HG03039 (cell line): ENCODE results near the gene KLRC4.
"Not testable (repeated sequence)": the region's sequence is repeated elsewhere in the genome, so short reads cannot be mapped to it uniquely, and the experiment has no call there.

Experiments used
- ATAC-seq: cut with Tn5 transposase; IDR thresholded peaks from one replicate; pipeline ENCODE4 v1.9.1; 2021; ENCODE audit warnings: mild to moderate bottlenecking, moderate library complexity; ENCODE audit not compliant: unreplicated experiment

KLRC4 gene

DNA sequence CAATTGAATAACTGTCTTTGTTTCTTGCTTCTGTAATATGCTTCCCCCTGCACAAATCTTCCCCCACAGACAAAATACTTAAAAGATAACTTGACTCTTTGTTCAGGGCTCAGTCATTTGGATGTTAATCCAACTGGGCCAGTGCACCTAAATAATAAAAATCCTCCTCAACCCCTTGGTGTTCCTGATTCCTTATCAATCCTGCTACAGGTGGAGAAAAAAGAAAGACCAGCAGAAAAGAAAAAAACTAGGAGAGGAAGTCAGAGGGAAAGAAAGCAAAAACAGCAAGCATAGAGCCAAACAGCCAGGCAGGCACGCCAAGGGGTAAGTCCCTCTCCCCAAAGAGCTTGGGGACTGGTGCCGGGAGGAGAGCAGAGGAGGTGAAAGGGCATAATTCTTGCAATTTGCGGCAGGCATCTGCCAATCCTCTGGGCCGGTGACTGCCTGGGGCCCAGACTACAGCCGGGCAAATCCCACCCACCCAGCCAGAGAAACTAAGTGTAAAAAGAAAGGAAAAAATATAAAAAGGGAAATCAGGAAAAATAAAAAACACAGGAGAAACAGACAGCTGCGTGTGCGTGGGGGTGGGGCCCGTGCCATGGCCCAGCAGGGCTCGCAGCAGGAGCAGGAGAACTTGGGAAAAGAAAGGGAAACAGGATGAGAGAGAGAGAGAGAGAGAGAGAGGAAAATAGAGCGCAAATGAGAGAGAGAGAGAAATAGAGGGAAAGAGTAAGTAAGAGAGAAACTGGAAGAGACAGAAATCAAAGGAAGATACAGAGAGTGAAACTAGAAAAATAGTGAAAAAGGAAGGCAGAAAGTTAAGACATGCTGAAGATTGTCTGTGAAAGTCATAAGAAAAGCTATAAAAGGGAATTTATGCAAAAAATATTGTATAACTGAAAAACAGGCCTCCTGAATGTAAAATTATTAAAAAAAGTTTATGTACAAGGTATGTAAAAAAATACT, 41.1 kb downstream of the KLRC4 start:
- no peak for ATAC-seq

DNA sequence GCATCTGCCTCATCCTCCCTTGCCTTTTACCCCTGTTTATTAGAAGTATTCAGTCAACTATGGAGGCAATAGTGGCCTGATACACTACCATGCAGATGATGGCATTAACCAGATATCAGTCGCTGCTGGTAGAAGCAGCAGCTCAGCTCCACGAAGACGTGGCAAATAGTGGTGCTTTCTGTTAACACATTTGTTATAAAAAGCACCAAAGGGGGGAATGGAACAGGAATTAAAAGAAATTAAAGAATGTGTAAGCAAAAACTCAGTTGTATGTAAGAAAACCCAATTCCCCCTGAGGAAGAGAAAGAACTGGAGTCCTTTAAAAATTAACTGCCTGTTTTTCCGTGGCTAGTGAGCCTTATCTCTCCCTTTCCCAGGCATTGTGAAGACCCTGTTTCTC, 41.8 kb downstream of the KLRC4 start:
- ATAC-seq = not testable (repeated sequence)

DNA sequence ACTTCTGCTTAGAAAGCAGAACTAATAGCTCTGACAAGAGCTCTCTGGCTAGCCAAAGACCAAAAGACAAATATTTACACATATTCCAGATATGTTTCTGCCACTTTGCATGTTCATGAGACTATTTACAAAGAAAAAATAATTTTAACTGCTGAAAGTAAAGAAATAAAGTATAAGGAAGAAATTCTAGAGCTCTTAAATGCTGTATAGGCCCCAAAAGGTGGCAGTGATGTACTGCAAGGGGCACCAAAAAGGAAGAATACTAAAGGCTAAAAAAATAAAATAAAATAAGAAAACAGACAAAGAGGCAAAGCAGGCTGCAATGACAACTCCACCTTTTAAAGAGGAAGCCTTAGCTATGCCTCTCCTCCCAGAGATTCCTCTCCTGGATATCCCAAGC, 42.7 kb downstream of the KLRC4 start:
- ATAC-seq = no peak

DNA sequence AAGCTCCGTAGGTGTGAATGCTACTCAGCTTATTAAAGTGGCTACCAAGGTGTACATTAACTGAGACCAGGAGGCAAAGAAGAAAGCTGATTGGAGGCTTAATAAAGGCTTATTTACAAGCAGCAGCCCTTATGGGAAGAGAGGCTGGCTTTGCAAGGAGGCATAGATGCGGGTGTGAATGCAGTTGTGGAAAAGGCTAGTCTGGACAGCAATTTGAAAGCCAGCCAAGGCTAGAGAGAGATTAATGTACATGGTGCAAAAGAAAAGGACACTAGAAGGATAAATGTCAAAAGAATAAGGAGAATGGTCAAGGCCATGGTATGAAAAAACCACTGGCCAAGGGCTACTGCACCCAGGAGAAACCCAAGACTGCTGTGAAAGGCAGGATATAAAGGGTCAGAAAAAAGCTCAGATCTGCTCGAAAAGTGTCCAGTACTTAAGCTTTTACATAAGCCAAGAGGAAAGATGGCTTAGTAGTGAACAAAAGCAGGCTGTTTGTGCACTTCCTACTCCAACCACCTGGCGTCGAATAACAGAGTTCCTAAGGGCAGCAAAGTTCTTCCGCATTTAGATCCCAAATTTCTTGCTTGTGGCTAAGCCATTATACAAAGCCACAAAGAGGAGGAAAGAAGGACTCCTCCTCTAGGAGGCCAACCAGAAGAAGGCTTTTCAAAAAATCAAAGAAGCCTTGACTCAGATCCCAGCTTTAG, 43.7 kb downstream of the KLRC4 start:
- no peak for ATAC-seq

DNA sequence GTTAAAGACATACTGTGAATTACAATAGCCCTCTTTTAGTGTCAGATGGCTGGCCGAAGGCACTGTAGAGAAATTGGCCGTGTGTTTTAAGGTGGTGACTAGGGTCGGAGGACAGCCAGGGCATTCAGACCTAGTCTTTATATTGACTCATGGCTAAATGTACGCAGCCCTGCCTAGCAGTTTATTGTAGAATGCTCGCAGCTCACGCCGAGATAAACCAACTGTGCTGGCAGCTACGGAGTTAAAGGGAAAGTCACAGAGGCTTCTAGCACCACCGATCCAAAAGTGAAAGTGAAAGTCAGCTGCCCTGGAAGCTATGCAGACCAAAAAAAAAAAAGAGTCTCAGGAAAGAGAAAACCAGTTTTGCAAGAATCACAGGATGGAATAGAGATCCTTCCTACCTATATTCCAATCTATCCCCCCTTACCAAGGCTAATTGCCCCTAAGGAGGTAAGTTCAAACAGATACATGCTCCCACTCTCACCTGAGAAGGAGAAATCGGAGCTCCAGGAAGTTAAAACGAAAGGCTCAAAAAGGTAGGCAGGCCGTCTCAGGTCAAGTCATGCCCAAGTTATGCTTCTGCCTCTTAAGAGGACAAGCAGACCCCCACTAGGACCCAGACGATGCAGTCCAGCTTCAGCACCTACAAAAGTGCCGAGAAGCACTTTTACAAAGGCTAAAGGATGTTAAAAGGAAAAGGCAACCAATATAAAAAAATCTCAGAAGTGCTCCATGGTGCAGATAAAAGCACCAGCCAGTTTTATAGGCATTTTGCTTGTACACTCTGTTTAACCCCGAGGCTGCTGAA, 44.5 kb downstream of the KLRC4 start:
- ATAC-seq = peak; percentile 36

DNA sequence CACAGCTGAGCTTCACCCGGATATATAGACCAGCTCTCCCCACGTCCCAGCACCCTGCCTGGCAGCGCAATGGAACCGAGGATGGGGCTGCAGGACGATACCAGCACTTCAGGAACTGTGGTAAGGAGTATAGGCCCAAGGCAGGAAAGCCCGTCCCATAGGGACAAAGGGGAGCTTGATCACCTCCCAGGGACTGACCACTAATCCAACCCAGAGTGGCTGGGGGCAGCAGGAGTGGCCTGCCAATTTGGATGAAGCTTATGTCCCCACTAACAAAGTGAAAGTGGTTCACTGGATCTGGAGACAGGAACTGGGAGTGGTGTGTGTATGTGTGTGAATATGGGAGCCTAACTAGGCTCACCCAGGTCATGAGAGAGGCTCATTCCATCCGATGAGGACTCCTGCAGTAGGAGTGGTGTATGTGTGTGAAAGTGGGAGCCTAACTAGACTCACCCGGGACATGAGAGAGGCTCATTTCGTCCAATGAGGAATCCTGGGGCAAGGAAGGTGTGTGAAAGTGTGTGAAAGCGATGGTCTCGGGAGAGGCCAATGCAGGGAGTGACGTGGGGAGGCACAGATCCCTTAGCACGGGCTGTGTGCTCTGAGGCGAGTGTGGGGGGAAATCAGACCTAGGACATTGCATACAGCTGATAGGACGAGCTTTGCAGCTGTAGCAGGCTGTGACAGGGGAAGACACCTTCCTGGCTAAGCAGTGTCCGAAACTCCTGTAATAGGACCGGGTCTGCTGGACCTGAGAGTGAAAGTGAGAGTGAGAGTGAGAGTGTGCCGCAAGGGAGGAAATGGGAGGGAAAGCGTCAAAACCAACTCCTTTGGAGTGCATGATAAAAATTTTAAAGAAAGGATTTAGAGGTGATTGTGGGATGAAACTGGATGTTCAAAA, 45.4 kb downstream of the KLRC4 start:
- ATAC-seq = peak; percentile 85

DNA sequence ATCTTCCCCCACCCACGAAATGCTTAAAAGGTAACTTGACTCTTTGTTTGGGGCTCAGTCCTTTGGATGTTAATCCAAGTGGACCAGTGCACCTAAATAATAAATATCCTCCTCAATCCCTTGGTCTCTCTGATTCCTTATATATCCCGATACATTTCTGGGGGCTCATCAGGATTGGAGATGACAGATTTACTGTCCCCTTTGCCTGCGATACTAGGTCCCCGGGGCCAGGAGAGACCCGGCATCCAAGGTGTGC, 46.0 kb downstream of the KLRC4 start:
- ATAC-seq = no peak

DNA sequence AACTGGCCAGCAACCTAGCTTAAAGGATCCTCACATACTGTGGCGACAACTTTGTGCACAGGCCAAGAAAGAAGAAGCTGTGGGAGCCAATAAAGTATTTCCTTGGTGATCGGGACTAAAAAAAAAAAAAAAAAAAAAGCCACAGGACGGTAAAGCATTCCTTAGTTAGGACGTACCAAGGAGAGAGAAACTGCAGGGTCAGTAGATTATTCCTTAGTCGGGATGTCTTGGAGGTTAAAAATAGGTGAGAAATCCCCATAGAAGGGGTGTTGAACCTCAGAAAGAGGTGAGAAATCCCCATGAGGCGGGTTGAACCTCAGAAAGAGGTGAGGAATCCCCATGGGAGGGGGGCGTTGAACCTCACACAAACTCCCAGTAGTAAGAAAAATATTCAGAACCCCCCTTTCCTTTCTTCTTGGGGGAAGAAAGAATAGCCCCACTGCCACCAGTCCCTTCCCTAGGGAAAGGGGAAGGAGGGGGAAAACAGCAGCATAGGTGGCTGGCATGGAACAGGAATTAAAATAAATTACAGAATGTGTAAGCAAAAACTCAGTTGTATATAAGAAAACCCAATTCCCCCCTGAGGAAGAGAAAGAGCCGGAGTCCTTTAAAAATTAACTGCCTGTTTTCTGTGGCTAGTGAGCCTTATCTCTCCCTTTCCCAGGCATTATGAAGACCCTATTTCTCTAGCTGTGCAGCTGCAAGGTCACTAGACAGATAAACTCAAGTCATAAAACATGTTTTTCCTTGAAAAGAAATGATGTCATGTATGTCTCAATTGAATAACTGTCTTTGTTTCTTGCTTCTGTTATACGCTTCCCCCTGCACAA, 46.5 kb downstream of the KLRC4 start:
- ATAC-seq = no peak

DNA sequence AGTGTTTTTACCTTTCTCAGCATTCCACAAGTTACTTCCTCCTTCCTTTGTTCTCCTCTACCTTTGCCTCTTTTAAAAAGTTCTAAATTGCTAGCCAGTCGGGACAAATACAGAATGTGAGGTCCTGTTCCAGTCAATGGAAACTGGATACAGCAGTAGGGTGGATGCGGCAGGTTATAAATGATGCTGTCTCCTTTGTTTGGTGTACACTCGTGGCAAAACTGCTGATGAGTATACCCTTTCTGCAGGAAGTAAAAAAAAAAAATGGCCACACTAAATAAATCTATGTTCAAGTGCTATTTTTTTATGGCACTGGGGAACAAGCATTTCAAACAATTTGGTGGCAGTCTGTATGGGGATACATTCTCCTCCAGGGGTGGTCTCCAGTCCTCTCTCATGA, 47.2 kb downstream of the KLRC4 start:
- no peak for ATAC-seq

DNA sequence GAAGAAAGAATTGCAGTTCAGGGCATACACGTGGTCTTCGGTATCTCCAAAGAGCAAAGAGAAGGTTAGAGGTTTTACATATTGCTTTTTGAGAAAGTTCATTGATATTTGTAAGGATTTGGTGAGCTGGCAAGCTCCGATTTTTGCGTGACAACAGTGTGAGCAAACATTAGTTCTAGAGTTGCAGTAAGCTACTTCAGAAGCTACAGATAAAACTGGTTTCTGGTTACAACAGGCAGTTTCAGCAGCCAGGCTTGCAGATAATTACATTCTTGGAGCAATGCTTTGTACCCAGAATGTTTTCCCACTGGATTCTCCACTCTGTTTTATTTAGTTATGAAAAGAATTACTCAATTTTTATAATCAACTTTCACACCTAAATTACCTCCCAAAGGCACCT, 47.9 kb downstream of the KLRC4 start:
- no peak for ATAC-seq

DNA sequence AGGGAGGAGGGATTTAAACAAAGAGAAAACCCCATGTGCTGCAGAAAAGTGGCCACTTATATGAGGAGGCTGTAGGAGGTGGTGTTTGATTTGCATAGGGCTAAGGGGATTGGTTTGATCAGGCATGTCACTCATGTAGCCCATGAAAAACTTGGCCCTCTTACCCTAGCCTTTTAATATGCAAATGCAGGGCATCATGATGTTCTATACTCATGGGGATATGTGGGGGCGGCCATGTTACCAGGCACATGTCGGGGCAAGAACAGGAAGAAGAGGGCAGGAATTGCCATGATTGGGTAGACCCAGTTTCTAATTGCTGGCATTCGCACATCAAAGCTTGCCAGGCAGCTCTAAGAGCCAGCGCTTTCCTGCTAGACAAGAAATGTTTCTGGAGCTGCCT, 48.5 kb downstream of the KLRC4 start:
- ATAC-seq = no peak

DNA sequence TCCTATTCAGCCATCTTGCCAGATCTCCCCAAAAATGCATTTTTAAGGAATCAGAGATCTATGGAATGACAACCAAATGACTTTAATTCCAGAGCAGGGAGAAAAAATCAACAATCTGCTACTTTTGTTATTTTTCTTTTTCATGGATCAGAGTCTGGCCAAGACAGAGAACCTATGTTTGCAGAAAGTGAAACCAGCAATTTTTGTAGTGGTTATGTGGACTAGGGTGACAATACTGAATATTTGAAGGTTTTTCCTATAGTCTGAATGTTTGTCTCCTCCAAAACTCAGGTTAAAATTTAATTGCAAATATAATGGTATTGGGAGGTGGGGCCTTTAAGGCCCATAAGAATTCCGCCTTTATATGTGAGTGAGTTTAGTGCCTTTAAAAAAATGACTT, 50.6 kb downstream of the KLRC4 start:
- no peak for ATAC-seq

DNA sequence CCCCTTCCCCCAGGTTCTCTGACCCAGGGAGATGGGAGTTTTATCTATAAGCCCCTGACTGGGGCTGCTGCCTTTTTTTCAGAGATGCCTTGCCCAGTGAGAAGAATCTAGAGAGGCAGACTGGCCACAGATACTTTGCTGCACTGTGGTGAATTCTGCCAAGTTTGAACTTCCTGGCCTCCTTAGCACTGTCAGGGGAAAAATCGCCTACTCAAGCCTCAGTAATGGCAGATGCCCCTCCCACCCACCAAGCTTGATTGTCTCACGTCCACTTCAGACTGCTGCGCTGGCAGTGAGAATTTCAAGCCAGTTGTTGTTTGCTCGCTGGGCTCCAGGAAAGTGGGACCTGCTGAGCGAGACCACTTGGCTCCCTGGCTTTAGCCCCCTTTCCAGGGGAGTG, 51.4 kb downstream of the KLRC4 start:
- ATAC-seq = no peak
